Activated CD4-positive, alpha-beta T cell treated with anti-CD3 and anti-CD28 coated beads for 36 hours (primary cell): ENCODE data around the gene RDH14. TPM values are rescaled to one million over a fixed set of nuclear protein-coding genes. Genes with fewer than 3 reads are reported as not detected.

Source experiments
- ATAC-seq: fragments of 200-7000 bp; cut with Tn5 transposase; one replicate; pipeline ENCODE4 v1.10.0; 2021; ENCODE audit warnings: mild to moderate bottlenecking, moderate library complexity
- CTCF ChIA-PET: fragments of 350-600 bp; sonication (Branson Sonifier 250); formaldehyde crosslinking; loops from one replicate; lab custom pipeline; 2021; ENCODE audit warnings: antibody characterized with exemption; lab: Charles Lee
- POLR2A ChIA-PET: fragments of 350-600 bp; sonication (Branson Sonifier 250); formaldehyde crosslinking; loops from one replicate; lab custom pipeline; 2021; ENCODE audit warnings: antibody characterized with exemption, inconsistent platforms; lab: Charles Lee
- DNase-seq: peaks from one replicate; pipeline ENCODE4 v3.0.0-alpha.2; 2020
- H3K27ac Mint-ChIP-seq: one replicate; pipeline ENCODE4 v1.8.0; 2021; ENCODE audit warnings: mixed read lengths
- H3K27me3 Mint-ChIP-seq: one replicate; pipeline ENCODE4 v1.8.0; 2021; ENCODE audit warnings: mixed read lengths
- H3K36me3 Mint-ChIP-seq: one replicate; pipeline ENCODE4 v1.8.0; 2021; ENCODE audit warnings: low read depth, mixed read lengths
- H3K4me1 Mint-ChIP-seq: one replicate; pipeline ENCODE4 v1.8.0; 2021; ENCODE audit warnings: mixed read lengths
- H3K4me3 Mint-ChIP-seq: one replicate; pipeline ENCODE4 v1.8.0; 2021; ENCODE audit warnings: mild to moderate bottlenecking, moderate library complexity, mixed read lengths
- H3K9me3 Mint-ChIP-seq: one replicate; pipeline ENCODE4 v1.8.0; 2021; ENCODE audit warnings: low read depth, mixed read lengths
- intact Hi-C, 2 experiments: fragments of 100-400 bp; cut with DNase I in 1 of 2; cut with micrococcal nuclease in 1 of 2; formaldehyde crosslinking; loops; one replicate each; pipeline versions ENCODE4 v1.14.2 to v1.15.1; 2022 to 2024; cut with DNase I, micrococcal nuclease
- total RNA-seq, 2 experiments: library from RNA; stranded (reverse); gene quantifications; one replicate each; pipeline ENCODE4 v1.2.3, GENCODE V29; 2021

Gene RDH14
- total RNA-seq, 2 experiments from 2014 or later: 16.1 to 18.3 TPM

- peak; percentile 90 for ATAC-seq
- H3K4me1 Mint-ChIP-seq: peaks cover 33% of the 10 kb centered on the region
- H3K4me3 Mint-ChIP-seq: no peak overlapping the region
- peak overlapping the region; percentile 69 for H3K27ac Mint-ChIP-seq
- peaks cover 4% of the 10 kb centered on the region for H3K36me3 Mint-ChIP-seq
- intact Hi-C loops: no loop called here
- peak; percentile 17 for DNase-seq
- peaks cover 4% of the 10 kb centered on the region for H3K9me3 Mint-ChIP-seq
- POLR2A ChIA-PET: no interaction called here
- CTCF ChIA-PET: no interaction called here
- peaks cover 2% of the 10 kb centered on the region for H3K27me3 Mint-ChIP-seq
These were observed 15.1 kb downstream of the RDH14 start for GRCh38 chr2:18545384-18545783.

- DNase-seq (no peak), ATAC-seq (no peak)
- no peak overlapping the region for H3K4me3 Mint-ChIP-seq
- intact Hi-C loops: no loop called here
- H3K36me3 Mint-ChIP-seq: no peaks in the 10 kb centered on the region
- H3K27ac Mint-ChIP-seq: no peak overlapping the region
- POLR2A ChIA-PET: no interaction called here
- H3K27me3 Mint-ChIP-seq: peaks cover 2% of the 10 kb centered on the region
- CTCF ChIA-PET: no interaction called here
- peaks cover 24% of the 10 kb centered on the region for H3K4me1 Mint-ChIP-seq
- peaks cover 4% of the 10 kb centered on the region for H3K9me3 Mint-ChIP-seq
These were observed 16.3 kb downstream of the RDH14 start for GRCh38 chr2:18544171-18544570.

GRCh38 chr2:18540872-18541271 is 19.6 kb downstream of the RDH14 start:
- ATAC-seq: peak; percentile 67
- no peak overlapping the region for H3K4me3 Mint-ChIP-seq
- H3K36me3 Mint-ChIP-seq: no peaks in the 10 kb centered on the region
- intact Hi-C loops: no loop called here
- H3K27me3 Mint-ChIP-seq: peaks cover 2% of the 10 kb centered on the region
- peaks cover 7% of the 10 kb centered on the region for H3K4me1 Mint-ChIP-seq
- ChIA-PET CTCF (no interaction called here), POLR2A (no interaction called here)
- DNase-seq: no peak
- no peak overlapping the region for H3K27ac Mint-ChIP-seq
- peaks cover 4% of the 10 kb centered on the region for H3K9me3 Mint-ChIP-seq

- H3K9me3 Mint-ChIP-seq: peaks cover 4% of the 10 kb centered on the region
- peaks cover 6% of the 10 kb centered on the region for H3K27me3 Mint-ChIP-seq
- ATAC-seq (no peak), DNase-seq (no peak)
- intact Hi-C loops: no loop called here
- H3K36me3 Mint-ChIP-seq: no peaks in the 10 kb centered on the region
- CTCF ChIA-PET: no interaction called here
- no peak overlapping the region for H3K27ac Mint-ChIP-seq
- peaks cover 2% of the 10 kb centered on the region for H3K4me1 Mint-ChIP-seq
- POLR2A ChIA-PET: interaction anchor here (0.6 kb wide), 1 partner anchor 1303 kb away, joined by 3 read pairs; no protein-coding TSS in a partner anchor
- H3K4me3 Mint-ChIP-seq: no peak overlapping the region
These were observed 23.8 kb downstream of the RDH14 start for GRCh38 chr2:18536697-18537096.

GRCh38 chr2:18536100-18536499 is 24.4 kb downstream of the RDH14 start:
- no peaks in the 10 kb centered on the region for H3K36me3 Mint-ChIP-seq
- intact Hi-C loops: no loop called here
- POLR2A ChIA-PET: interaction anchor here (0.6 kb wide), 1 partner anchor 1304 kb away, joined by 3 read pairs; no protein-coding TSS in a partner anchor

GRCh38 chr2:18531194-18531593 is 29.3 kb downstream of the RDH14 start:
- ChIA-PET POLR2A (interaction anchor here (0.5 kb wide), 1 partner anchor 48 kb away, joined by 3 read pairs; no protein-coding TSS in a partner anchor), CTCF (no interaction called here)
- Mint-ChIP-seq H3K4me3 (no peak overlapping the region), H3K36me3 (no peaks in the 10 kb centered on the region), H3K4me1 (no peaks in the 10 kb centered on the region), H3K9me3 (no peaks in the 10 kb centered on the region), H3K27me3 (peaks cover 4% of the 10 kb centered on the region), H3K27ac (no peak overlapping the region)
- intact Hi-C loops: no loop called here
- ATAC-seq (no peak), DNase-seq (no peak)

More at GRCh38 chr2:18536100-18536499, 24.4 kb downstream of the RDH14 start:
- DNase-seq (no peak), ATAC-seq (no peak)
- Mint-ChIP-seq H3K4me3 (no peak overlapping the region), H3K9me3 (peaks cover 4% of the 10 kb centered on the region), H3K27me3 (peaks cover 6% of the 10 kb centered on the region), H3K27ac (no peak overlapping the region), H3K4me1 (peaks cover 2% of the 10 kb centered on the region)
- CTCF ChIA-PET: no interaction called here

GRCh38 chr2:18527822-18528221 is 32.6 kb downstream of the RDH14 start:
- Mint-ChIP-seq H3K27ac (no peak overlapping the region), H3K36me3 (no peaks in the 10 kb centered on the region), H3K4me1 (no peaks in the 10 kb centered on the region), H3K27me3 (peaks cover 2% of the 10 kb centered on the region), H3K4me3 (no peak overlapping the region), H3K9me3 (no peaks in the 10 kb centered on the region)
- POLR2A ChIA-PET: no interaction called here
- intact Hi-C loops: loop anchor here in 1 of 2 experiments (10.0 kb wide), 1 partner anchor 217 kb away; no protein-coding TSS in a partner anchor
- ATAC-seq (no peak), DNase-seq (no peak)
- CTCF ChIA-PET: interaction anchor here (1.4 kb wide), 1 partner anchor 8 kb away, joined by 3 read pairs; no protein-coding TSS in a partner anchor

- Mint-ChIP-seq H3K36me3 (no peaks in the 10 kb centered on the region), H3K27ac (no peak overlapping the region), H3K27me3 (no peaks in the 10 kb centered on the region), H3K4me1 (no peaks in the 10 kb centered on the region), H3K4me3 (no peak overlapping the region), H3K9me3 (no peaks in the 10 kb centered on the region)
- ChIA-PET CTCF (no interaction called here), POLR2A (interaction anchor here (0.8 kb wide), 1 partner anchor 32 kb away, joined by 3 read pairs; no protein-coding TSS in a partner anchor)
- intact Hi-C loops: loop anchor here in 1 of 2 experiments (10.0 kb wide), 1 partner anchor 217 kb away; no protein-coding TSS in a partner anchor
- DNase-seq: no peak
- no peak for ATAC-seq
These were observed 33.1 kb downstream of the RDH14 start for GRCh38 chr2:18527326-18527725.

- intact Hi-C loops: loop anchor here in 1 of 2 experiments (10.0 kb wide), 1 partner anchor 218 kb away; no protein-coding TSS in a partner anchor
- DNase-seq: no peak
These were observed 34.0 kb downstream of the RDH14 start for GRCh38 chr2:18526429-18526828.

GRCh38 chr2:18525852-18526251 is 34.6 kb downstream of the RDH14 start:
- DNase-seq (no peak), ATAC-seq (no peak)
- Mint-ChIP-seq H3K4me3 (no peak overlapping the region), H3K27ac (no peak overlapping the region), H3K9me3 (no peaks in the 10 kb centered on the region), H3K36me3 (no peaks in the 10 kb centered on the region), H3K4me1 (no peaks in the 10 kb centered on the region), H3K27me3 (no peaks in the 10 kb centered on the region)
- CTCF ChIA-PET: interaction anchor here (0.6 kb wide), 1 partner anchor 1339 kb away, joined by 3 read pairs; no protein-coding TSS in a partner anchor
- intact Hi-C loops: loop anchor here in 1 of 2 experiments (10.0 kb wide), 1 partner anchor 219 kb away; no protein-coding TSS in a partner anchor
- POLR2A ChIA-PET: no interaction called here

More at GRCh38 chr2:18526429-18526828, 34.0 kb downstream of the RDH14 start:
- POLR2A ChIA-PET: interaction anchor here (0.8 kb wide), 1 partner anchor 33 kb away, joined by 3 read pairs; no protein-coding TSS in a partner anchor
- H3K36me3 Mint-ChIP-seq: no peaks in the 10 kb centered on the region
- no peak overlapping the region for H3K27ac Mint-ChIP-seq
- H3K27me3 Mint-ChIP-seq: no peaks in the 10 kb centered on the region
- no peaks in the 10 kb centered on the region for H3K4me1 Mint-ChIP-seq
- no peaks in the 10 kb centered on the region for H3K9me3 Mint-ChIP-seq
- no peak overlapping the region for H3K4me3 Mint-ChIP-seq
- no peak for ATAC-seq
- CTCF ChIA-PET: interaction anchor here (0.6 kb wide), 1 partner anchor 1339 kb away, joined by 3 read pairs; no protein-coding TSS in a partner anchor

GRCh38 chr2:18525236-18525635 is 35.2 kb downstream of the RDH14 start:
- Mint-ChIP-seq H3K4me3 (no peak overlapping the region), H3K27ac (no peak overlapping the region), H3K27me3 (no peaks in the 10 kb centered on the region), H3K9me3 (no peaks in the 10 kb centered on the region), H3K36me3 (no peaks in the 10 kb centered on the region), H3K4me1 (no peaks in the 10 kb centered on the region)
- ATAC-seq (no peak), DNase-seq (no peak)
- ChIA-PET CTCF (interaction anchor here (0.6 kb wide), 1 partner anchor 27 kb away, joined by 3 read pairs; no protein-coding TSS in a partner anchor), POLR2A (no interaction called here)
- intact Hi-C loops: loop anchor here in 1 of 2 experiments (10.0 kb wide), 1 partner anchor 220 kb away; no protein-coding TSS in a partner anchor
